Measurements from ENCODE around the gene RECQL.

DNA sequence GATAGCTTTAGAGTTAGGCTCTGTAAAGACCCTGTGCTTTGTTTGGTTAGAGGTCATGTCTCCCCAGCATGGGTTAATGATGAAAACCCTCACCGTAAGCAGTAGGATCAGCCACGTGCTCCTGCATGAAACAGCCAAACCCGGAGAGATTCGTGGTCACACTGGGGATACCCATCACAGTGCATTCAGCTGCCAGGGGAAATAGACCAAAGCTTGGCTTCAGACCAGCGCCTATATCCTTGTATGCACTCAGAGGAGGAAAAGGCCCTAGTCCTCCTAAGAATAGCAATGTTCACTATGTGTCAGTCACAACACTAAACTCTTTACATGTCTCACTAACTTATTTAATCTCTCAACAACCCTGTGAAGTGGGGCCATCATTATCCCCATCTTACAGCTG lies 41.0 kb upstream of the RECQL start:
- TF ChIP-seq, protein P1, sequence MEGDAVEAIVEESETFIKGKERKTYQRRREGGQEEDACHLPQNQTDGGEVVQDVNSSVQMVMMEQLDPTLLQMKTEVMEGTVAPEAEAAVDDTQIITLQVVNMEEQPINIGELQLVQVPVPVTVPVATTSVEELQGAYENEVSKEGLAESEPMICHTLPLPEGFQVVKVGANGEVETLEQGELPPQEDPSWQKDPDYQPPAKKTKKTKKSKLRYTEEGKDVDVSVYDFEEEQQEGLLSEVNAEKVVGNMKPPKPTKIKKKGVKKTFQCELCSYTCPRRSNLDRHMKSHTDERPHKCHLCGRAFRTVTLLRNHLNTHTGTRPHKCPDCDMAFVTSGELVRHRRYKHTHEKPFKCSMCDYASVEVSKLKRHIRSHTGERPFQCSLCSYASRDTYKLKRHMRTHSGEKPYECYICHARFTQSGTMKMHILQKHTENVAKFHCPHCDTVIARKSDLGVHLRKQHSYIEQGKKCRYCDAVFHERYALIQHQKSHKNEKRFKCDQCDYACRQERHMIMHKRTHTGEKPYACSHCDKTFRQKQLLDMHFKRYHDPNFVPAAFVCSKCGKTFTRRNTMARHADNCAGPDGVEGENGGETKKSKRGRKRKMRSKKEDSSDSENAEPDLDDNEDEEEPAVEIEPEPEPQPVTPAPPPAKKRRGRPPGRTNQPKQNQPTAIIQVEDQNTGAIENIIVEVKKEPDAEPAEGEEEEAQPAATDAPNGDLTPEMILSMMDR (conservative IDR thresholded peaks at IDR 0.05) = no peak
- no peak for TF ChIP-seq EZH2 (IDR thresholded peaks at IDR 0.05; ENCODE audit: low read depth)

All from PC-9 (cell line).